GM19438 (cell line): ENCODE data around the gene IL34.

Source experiments
- ATAC-seq: cut with Tn5 transposase; IDR thresholded peaks from one replicate; pipeline ENCODE4 v1.9.1; 2021; ENCODE audit warnings: low read depth; ENCODE audit not compliant: unreplicated experiment

The IL34 gene

GRCh38 chr16:70686376-70687101 is 40.2 kb downstream of the IL34 start:
- no peak for ATAC-seq

- ATAC-seq, result no peak
Observed at GRCh38 chr16:70687102-70687511, 40.7 kb downstream of the IL34 start.

GRCh38 chr16:70687671-70688245 is 41.4 kb downstream of the IL34 start:
- ATAC-seq, result no peak

- no peak for ATAC-seq
Observed at GRCh38 chr16:70688246-70688742, 41.9 kb downstream of the IL34 start.

- no peak for ATAC-seq
Observed at GRCh38 chr16:70689035-70689969, 42.9 kb downstream of the IL34 start.

- ATAC-seq, result no peak
Observed at GRCh38 chr16:70689970-70690891, 43.9 kb downstream of the IL34 start.

- ATAC-seq, result no peak
Observed at GRCh38 chr16:70691223-70692129, 45.1 kb downstream of the IL34 start.

- ATAC-seq, result no peak
Observed at GRCh38 chr16:70692130-70692872, 45.9 kb downstream of the IL34 start.

GRCh38 chr16:70692873-70693671 is 46.7 kb downstream of the IL34 start:
- ATAC-seq, result no peak

GRCh38 chr16:70694088-70694867 is 47.9 kb downstream of the IL34 start:
- ATAC-seq, result no peak

GRCh38 chr16:70694868-70695218 is 48.5 kb downstream of the IL34 start:
- ATAC-seq, result no peak

GRCh38 chr16:70695331-70696070 is 49.1 kb downstream of the IL34 start:
- no peak for ATAC-seq

GRCh38 chr16:70696355-70696754 is 50.0 kb downstream of the IL34 start:
- ATAC-seq, result no peak

GRCh38 chr16:70696952-70697593 is 50.7 kb downstream of the IL34 start:
- ATAC-seq, result no peak

GRCh38 chr16:70697594-70698170 is 51.3 kb downstream of the IL34 start:
- ATAC-seq, result no peak
